GM21825 (cell line): ENCODE results near the gene SLC19A1.

Experiments used
- ATAC-seq: cut with Tn5 transposase; IDR thresholded peaks from one replicate; pipeline ENCODE4 v1.9.1; 2021; ENCODE audit warnings: mild to moderate bottlenecking, moderate library complexity; ENCODE audit not compliant: unreplicated experiment

SLC19A1 gene

GRCh38 chr21:45457161-45457831 lies 84.9 kb downstream of the SLC19A1 start:
- no peak for ATAC-seq

GRCh38 chr21:45456584-45457160 lies 85.6 kb downstream of the SLC19A1 start:
- no peak for ATAC-seq

GRCh38 chr21:45455674-45456583 lies 86.3 kb downstream of the SLC19A1 start:
- ATAC-seq, result no peak

GRCh38 chr21:45454926-45455673 lies 87.1 kb downstream of the SLC19A1 start:
- no peak for ATAC-seq

- ATAC-seq, result no peak
Observed at GRCh38 chr21:45454060-45454925, 87.9 kb downstream of the SLC19A1 start.

GRCh38 chr21:45453308-45453950 lies 88.8 kb downstream of the SLC19A1 start:
- no peak for ATAC-seq

GRCh38 chr21:45452696-45453307 lies 89.4 kb downstream of the SLC19A1 start:
- no peak for ATAC-seq

GRCh38 chr21:45451771-45452182 lies 90.5 kb downstream of the SLC19A1 start:
- ATAC-seq, result no peak

- no peak for ATAC-seq
Observed at GRCh38 chr21:45451091-45451740, 91.0 kb downstream of the SLC19A1 start.

GRCh38 chr21:45450423-45451090 lies 91.7 kb downstream of the SLC19A1 start:
- ATAC-seq, result no peak

GRCh38 chr21:45449658-45450422 lies 92.4 kb downstream of the SLC19A1 start:
- ATAC-seq, result no peak

GRCh38 chr21:45448810-45449657 lies 93.2 kb downstream of the SLC19A1 start:
- ATAC-seq, result no peak

- no peak for ATAC-seq
Observed at GRCh38 chr21:45448283-45448809, 93.9 kb downstream of the SLC19A1 start.
